ENCODE measurements around the gene CAMK1D.
"Not testable (repeated sequence)": the region's sequence is repeated elsewhere in the genome, so short reads cannot be mapped to it uniquely, and the experiment has no call there.

The CAMK1D gene

GRCh38 chr10:12341526-12341925, 7.8 kb upstream of the CAMK1D start:
- no peak for DNase-seq

- no peak for DNase-seq
Measured at GRCh38 chr10:12344375-12345110, 4.8 kb upstream of the CAMK1D start.

GRCh38 chr10:12346707-12347106, 2.6 kb upstream of the CAMK1D start:
- no peak for DNase-seq

- peak in 1 of 4 experiments; percentile 37 for DNase-seq
Measured at GRCh38 chr10:12348294-12348869, 965 bp upstream of the CAMK1D start.

GRCh38 chr10:12349629-12350166, 351 bp downstream of the CAMK1D start:
- DNase-seq: no peak

- DNase-seq: peak in 3 of 4 experiments; percentile 11 to 39 (median 13)
Measured at GRCh38 chr10:12350167-12350872, 973 bp downstream of the CAMK1D start.

DNA sequence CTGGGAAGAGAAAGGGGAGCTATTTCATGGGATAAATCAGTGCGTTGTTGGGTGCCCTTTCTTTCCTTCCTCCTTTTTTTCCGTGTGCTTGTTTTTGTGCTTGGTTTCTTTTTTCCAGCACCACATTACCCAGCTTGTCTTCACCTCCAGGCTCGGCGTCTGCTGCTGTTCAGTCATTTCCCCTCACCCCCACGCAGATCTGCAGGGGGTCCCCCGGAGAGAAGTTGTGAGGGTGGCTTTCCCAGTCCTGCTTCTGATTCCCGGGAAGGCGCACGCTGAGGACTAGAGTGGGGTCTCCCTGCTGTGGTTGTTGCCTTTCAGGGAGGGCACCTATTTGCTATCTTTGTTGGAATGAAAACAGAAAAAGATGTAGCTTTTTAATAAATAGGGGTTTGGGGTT, 1.6 kb downstream of the CAMK1D start:
- DNase-seq: no peak

- DNase-seq: no peak
Measured at GRCh38 chr10:12351447-12351846, 2.1 kb downstream of the CAMK1D start.

DNA sequence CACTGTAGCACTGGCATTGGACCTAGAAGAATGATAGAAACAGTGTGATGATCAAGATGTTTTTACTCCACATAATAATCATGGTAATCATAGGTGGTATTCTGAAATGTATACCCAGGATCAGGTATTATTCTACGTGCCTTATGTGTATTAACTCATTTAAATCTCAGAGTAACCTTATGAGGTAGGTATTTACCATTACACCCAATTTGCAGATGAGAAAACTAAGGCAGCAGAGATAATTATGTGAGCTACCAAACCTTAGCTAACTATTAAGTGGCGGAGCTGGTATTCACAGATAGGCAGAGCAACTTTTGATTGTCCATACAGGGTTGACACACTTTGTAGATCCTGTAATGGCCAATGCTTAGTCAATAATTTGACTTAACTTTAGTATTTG, 2.5 kb downstream of the CAMK1D start:
- no peak for DNase-seq

DNA sequence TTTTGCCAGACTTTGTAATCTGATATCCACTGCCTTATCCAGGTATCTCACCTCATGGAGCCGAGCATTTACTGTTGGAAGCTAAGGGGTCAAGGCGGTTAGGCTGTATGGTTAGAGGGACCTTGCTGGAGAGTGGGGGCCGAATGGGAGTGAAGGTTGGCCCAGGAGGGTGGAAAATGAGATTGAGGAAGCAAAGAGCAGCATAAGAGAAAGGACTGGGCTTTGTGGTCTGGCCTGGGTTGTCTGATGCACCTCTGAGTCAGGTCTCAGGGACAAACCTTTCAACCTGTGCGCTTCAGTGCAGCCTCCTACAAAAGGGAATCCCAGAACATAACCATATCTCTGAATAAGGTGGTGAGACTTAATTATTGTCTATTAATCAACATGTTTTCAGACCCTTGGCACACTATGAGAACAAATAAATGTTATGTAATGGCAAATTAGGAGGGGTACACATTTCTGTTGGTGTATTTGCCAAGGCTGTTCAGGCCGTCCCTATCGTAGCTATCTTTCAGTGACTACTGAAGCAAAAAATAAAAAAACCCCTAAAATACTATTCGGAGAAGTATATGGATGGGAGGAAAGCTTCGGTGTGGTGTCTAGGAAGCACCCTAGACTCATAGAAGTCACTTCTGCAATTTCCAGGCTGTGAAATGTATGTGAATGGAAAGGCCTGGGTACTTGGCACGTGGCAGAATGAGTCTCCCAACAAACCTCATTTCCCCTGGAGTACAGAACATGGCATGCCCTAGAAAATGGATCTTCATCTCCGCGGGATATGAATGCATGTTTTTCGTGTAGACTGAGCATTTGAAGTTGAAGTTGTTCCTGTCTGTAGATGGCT, 4.3 kb downstream of the CAMK1D start:
- no peak for DNase-seq

GRCh38 chr10:12354696-12355095, 5.3 kb downstream of the CAMK1D start:
- DNase-seq: not testable (repeated sequence)

DNA sequence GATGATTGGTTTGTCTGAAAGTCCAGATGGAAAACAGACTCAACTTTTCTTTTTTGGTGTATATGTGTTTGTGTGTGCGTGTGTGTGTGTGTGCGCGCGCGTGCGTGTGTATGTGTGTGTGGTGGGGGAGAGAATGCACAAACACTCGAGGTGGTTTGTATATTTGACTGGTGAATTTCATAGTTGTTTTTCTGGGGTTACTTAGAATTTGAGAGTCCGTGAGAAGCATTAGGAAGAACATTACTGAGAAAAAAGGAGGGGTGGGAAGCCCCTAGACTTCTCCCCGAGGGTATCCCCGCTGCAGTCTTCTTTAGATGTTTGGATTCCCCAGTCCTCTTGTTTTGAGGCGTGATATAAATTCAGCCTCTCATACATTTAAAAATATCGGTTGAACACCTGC, 6.0 kb downstream of the CAMK1D start:
- DNase-seq: no peak

DNA sequence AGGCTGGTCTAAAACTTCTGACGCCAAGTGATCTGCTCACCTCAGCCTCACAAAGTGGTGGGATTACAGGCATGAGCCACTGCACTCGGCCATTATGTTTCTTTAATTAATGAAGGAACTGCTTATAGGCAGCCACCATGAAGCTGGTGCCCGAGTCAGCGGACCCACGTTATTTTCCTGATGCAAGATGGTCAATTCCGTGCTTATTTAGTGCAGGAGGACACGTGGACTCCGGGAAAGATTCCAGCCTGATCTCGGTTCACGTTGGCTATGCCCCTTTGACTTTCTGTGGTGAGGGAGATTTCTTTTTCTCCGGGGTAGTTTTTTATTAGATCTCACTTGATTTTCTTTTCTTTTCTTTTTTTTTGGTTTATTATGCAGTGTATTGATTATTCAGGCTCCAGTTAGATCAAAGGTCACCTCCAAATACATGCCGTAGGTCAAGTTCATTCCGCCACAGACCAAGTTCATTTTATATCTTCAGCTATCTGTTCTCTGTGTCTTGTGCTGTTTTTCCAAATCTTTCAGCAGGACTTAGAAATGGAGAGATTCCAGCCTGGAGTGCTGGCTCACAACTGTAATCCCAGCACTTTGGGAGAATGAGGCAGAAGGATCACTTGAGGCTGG, 8.3 kb downstream of the CAMK1D start:
- no peak for DNase-seq

DNA sequence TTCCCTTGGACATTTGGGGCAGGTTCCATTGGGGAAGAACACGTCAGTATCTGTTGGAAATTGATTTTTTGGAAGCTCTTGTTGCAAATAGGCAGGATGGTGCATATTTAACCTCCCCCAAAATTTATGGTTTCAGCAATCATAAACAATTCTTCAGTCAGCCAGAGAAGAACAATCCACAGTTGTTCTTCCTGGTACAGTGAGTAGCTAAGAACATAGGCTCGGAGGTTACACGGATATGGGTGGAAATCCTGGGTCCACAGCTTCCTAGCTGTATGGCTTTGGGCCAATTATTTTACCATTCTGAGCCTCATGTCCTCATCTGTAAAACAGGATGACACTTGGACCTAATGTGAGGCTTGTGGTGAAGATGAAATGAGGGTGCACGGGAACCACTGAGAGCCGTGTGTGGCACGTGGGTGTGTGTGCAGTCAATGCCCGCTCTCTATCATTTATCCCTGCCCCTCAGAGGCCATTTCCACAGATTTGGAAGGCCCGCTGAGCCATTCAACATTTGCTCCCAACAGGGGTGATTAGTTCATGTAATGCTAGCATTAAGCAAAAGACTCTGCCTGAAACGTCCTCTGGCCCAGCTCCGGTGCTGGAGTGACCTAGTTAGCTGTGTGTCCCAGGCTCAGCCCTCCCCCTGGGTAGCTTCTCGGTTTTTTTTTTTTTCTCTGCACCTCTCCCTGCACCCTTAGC, 9.7 kb downstream of the CAMK1D start:
- DNase-seq: no peak

GRCh38 chr10:12360461-12360860, 11.1 kb downstream of the CAMK1D start:
- DNase-seq: no peak

- not testable (repeated sequence) for DNase-seq
Measured at GRCh38 chr10:12361115-12361514, 11.8 kb downstream of the CAMK1D start.

DNA sequence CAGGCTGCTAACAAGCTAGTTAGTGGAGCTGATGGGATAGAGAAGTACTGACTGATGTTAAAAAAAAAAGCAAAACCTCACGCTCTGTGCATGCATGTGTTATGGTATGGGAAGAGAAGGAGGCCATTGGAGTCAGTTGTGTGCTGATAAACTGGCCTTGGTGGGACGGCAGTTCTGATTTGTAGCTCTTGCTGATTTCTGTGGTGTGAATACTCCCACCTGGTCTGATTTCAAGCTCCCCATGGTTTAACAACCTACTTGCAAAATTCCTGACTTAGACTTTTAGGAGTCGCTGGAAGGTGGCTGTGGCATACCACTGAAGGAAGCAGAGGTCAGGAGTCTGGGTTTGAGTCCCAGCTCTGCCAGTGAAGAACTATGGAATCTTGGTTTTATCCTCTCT, 15.2 kb downstream of the CAMK1D start:
- no peak for DNase-seq

GRCh38 chr10:12367272-12367671, 17.9 kb downstream of the CAMK1D start:
- no peak for DNase-seq

GRCh38 chr10:12369982-12370381, 20.6 kb downstream of the CAMK1D start:
- DNase-seq: no peak

DNA sequence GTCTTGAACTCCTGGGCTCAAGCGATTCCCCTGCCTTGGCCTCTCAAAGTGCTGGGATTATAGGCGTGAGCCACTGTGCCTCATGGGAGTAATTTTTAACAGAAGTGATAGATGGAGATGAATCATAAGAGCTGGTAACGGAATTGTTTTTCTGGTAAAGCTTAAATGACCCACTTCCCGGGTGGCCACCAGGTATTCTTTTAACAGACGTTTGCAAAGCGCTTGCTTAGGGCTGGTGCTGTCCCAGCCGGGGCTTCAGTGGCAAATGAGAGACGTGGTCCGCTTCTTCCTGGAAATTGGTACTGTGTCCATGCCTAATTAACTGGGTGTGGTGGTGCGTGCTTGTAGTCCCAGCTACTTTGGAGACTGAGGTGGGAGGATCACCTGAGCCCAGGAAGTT, 23.5 kb downstream of the CAMK1D start:
- no peak for DNase-seq

- no peak for DNase-seq
Measured at GRCh38 chr10:12375076-12375504, 25.7 kb downstream of the CAMK1D start.

- DNase-seq: no peak
Measured at GRCh38 chr10:12376211-12376610, 26.9 kb downstream of the CAMK1D start.

Data from activated naive CD4-positive, alpha-beta T cell (primary cell).